ENCODE data around the gene CRIM1. TPM values are rescaled to one million over a fixed set of nuclear protein-coding genes. Genes with fewer than 3 reads are reported as not detected.

Gene CRIM1
- total and polyA plus RNA-seq, 2 of the 8 experiments (the other 6 are each of a cell fraction or from before 2014, with no cell fraction given): 9.4 to 28.4 TPM

DNA sequence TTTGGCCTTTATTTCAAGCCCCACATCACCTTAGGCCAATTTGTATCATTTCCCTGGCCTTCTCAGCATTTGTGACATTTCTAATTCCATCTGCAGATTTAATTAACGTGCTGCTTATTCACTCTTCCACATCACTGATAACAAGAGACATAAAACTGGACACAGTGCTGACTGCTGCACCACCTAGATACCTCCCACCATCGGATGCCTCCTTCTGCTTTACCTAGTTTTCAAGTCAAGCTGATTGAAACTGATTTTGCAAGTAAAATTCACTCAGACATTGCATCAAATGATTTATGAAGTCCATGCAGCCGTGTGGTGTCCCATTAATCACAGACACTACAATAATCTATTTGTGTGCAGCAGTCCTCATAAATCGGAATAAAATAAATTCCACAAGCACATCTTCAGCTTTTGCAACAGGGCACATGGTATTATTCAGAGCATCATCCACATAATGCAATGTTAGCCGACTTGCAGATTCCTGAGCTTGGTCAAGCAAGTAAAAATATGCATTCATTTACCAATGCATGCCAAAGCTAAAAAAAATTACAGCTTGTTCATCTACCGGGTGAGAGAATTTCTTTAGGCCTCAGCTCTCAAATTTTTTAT is 15.9 kb upstream of the CRIM1 start:
- no peak overlapping the region for H3K9ac ChIP-seq (replicated peaks in 1 of 4; ENCODE audit: extremely low read depth in 1 of 4, low read depth in 3 of 4, low read length in 3 of 4)
- H3K27me3 ChIP-seq (replicated peaks in 1 of 4; ENCODE audit: control insufficient read depth in 3 of 4, extremely low read depth in 1 of 4, insufficient read depth in 3 of 4, low read length in 3 of 4): no peaks in the 10 kb centered on the region
- 87% methylated on average over 6 of the region's 6 CpGs; no CpG with 5 or more reads in 1 of the 2 experiments for WGBS, 2 experiments (ENCODE audit: extremely low coverage in 1 of 2, insufficient coverage in 1 of 2, insufficient read length in 1 of 2, insufficient replicate concordance in 2 of 2, low coverage in 1 of 2, low lambda C conversion rate in 2 of 2, missing lambda C conversion rate in 1 of 2)
- H2AK5ac ChIP-seq (ENCODE audit: low read depth, low read length): no peak overlapping the region
- no peaks in the 10 kb centered on the region for H3K79me1 ChIP-seq (ENCODE audit: low read depth, low read length)
- H2BK12ac ChIP-seq (ENCODE audit: low read depth, low read length): no peak overlapping the region
- no peaks in the 10 kb centered on the region for H3K79me2 ChIP-seq (ENCODE audit: control insufficient read depth in 1 of 2, insufficient read depth in 2 of 2, low read length in 2 of 2)
- FAIRE-seq (no peak), DNase-seq (ENCODE audit: low read depth in 1 of 2, low spot score in 2 of 2) (no peak)
- H3K56ac ChIP-seq (replicated peaks; ENCODE audit: insufficient read length, low read depth, low read length): no peak overlapping the region
- H3K4me1 ChIP-seq (replicated peaks in 1 of 4; ENCODE audit: control insufficient read depth in 3 of 4, insufficient read depth in 4 of 4, low read length in 3 of 4): peaks cover 0 to 9% (median under 1%) of the 10 kb centered on the region in 4 experiments; a peak in 1 of 7 replicates
- H3K23ac ChIP-seq (ENCODE audit: insufficient read length): no peak overlapping the region
- H4K20me1 ChIP-seq (replicated peaks in 1 of 2; ENCODE audit: control insufficient read depth in 1 of 2, insufficient read depth in 2 of 2, low read length in 2 of 2): no peaks in the 10 kb centered on the region
- no peak overlapping the region for H3K4me2 ChIP-seq (ENCODE audit: insufficient read depth in 1 of 2, low read depth in 2 of 2, low read length in 2 of 2)
- H4K8ac ChIP-seq (ENCODE audit: extremely low read depth, insufficient read depth, low read length): no peak overlapping the region
- no peaks in the 10 kb centered on the region for H3K36me3 ChIP-seq (ENCODE audit: control insufficient read depth in 2 of 4, insufficient read depth in 4 of 4, low read length in 3 of 4)
- no peak overlapping the region for H3K27ac ChIP-seq (ENCODE audit: low read depth, low read length)
- ChIA-PET CTCF (ENCODE audit: partially characterized antibody) (interaction anchor here (0.9 to 1.5 kb wide), 2 partner anchors 18 to 191 kb away, joined by 3 read pairs; no protein-coding TSS in a partner anchor), POLR2A (ENCODE audit: partially characterized antibody) (no interaction called here)
- H2BK5ac ChIP-seq (ENCODE audit: low read depth, low read length): no peak overlapping the region
- H4K91ac ChIP-seq (replicated peaks; ENCODE audit: insufficient read length, low read length): no peak overlapping the region
- H4K5ac ChIP-seq (ENCODE audit: insufficient read length, low read depth, low read length): no peak overlapping the region
- H3K4ac ChIP-seq (replicated peaks; ENCODE audit: insufficient read length, low read depth, low read length): no peak overlapping the region
- H2BK20ac ChIP-seq (ENCODE audit: low read length): no peak overlapping the region; the same call in none of the 2 replicates
- H3K14ac ChIP-seq (ENCODE audit: insufficient read length): no peak overlapping the region
- no peaks in the 10 kb centered on the region; the same call in 1 of the 2 replicates for H3K23me2 ChIP-seq (ENCODE audit: low read depth, low read length)
- H2BK15ac ChIP-seq (ENCODE audit: low read length): no peak overlapping the region
- no peak overlapping the region for H3K4me3 ChIP-seq (ENCODE audit: extremely low read depth in 1 of 4, insufficient read depth in 2 of 4, low read depth in 3 of 4, low read length in 4 of 4)
- no peak overlapping the region for H2AFZ ChIP-seq (ENCODE audit: low read length)
- H2BK120ac ChIP-seq (replicated peaks; ENCODE audit: low read depth, low read length): no peak overlapping the region
- TF ChIP-seq, protein P1, sequence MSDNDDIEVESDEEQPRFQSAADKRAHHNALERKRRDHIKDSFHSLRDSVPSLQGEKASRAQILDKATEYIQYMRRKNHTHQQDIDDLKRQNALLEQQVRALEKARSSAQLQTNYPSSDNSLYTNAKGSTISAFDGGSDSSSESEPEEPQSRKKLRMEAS (IDR thresholded peaks at IDR 0.05): no peak
- no peaks in the 10 kb centered on the region; a peak in 1 of 4 replicates for H3K9me3 ChIP-seq (ENCODE audit: insufficient read depth in 2 of 2, low read depth in 1 of 2, low read length in 1 of 2)
- no peak overlapping the region for H3K18ac ChIP-seq (ENCODE audit: extremely low read depth, low read length)
